ENCODE data around the gene CHST8.

- TF ChIP-seq CTCF (IDR thresholded peaks at IDR 0.05) (no peak), ZC3H11A (IDR thresholded peaks at IDR 0.05) (no peak), PHF8 (IDR thresholded peaks at IDR 0.05; ENCODE audit: borderline replicate concordance, low read depth) (no peak), BCL3 (IDR thresholded peaks at IDR 0.05) (no peak)
Observed at GRCh38 chr19:33678796-33679585, 57.2 kb downstream of the CHST8 start.
